Measurements from ENCODE around the gene UBE2L6.

The UBE2L6 gene

DNA sequence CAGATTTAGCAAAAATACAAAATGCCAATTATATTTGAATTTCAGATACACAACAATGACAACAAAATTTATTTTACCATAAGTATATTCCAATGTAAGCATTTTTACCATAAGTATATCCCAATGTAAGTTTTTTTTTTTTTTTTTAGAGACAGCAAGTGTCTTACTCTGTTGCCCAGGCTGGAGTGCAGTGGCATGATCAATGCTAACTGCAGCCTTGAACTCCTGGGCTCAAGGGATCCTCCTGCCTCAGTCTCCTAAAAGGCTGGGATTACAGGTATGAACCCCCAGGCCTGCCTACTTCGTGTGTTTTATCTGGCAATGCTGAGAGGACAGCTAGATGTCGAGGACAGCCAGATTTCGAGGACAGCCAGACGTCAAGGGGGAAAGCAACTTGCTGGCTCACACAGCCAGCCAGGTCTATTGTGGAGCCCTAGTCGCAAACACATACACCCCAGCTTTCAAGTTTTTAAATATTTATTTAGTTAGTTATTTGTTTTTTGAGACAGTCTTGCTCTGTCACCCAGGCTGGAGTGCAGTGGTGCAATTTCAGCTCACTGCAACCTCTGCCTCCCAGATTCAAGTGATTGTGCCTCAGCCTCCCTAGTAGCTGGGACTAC, 28.9 kb upstream of the UBE2L6 start:
- no peak overlapping the region for H3K27ac ChIP-seq (ENCODE audit: low read length, poor library complexity, severe bottlenecking)
- no peaks in the 10 kb centered on the region for H3K9me3 ChIP-seq (ENCODE audit: control insufficient read depth, low read length)

DNA sequence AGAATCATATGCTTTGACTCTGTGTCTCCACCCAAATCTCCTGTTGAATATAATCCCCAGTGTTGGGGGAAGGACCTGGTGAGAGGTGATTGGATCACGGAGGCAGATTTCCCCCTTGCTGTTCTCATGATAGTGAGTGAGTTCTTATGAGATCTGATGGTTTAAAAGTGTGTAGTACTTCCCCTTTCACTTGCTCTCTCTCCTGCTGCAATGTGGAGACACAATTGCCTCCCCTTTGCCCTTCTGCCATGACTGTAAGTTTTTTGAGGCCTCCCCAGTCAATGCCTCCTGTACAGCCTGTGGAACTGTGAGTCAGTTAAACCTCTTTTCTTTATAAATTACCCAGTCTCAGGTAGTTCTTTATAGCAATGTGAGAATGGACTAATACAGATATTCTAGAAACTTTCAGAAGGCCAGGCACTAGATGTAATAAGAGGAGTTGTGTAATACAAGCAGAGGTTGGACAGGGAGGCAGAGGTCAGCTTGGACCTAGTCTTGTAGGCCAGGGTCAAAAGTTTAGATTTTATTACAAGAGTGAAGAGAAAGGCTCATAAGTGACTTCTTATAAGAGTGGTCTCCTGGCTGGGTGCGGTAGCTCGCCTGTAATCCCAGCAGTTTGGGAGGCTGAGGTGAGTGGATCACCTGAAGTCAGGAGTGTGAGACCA, 20.7 kb upstream of the UBE2L6 start:
- WGBS: 100% methylated on average over 2 of the region's 3 CpGs
- Histone ChIP-seq H3K4me3 (ENCODE audit: insufficient read depth in 1 of 2, low read depth in 1 of 2, low read length in 2 of 2) (no peak overlapping the region), H3K23ac (ENCODE audit: low read length in 2 of 2) (no peak overlapping the region), H2AK5ac (ENCODE audit: low read length, severe bottlenecking) (no peak overlapping the region), H3K4me1 (ENCODE audit: control insufficient read depth, insufficient read depth, low read depth, low read length) (no peaks in the 10 kb centered on the region), H4K91ac (ENCODE audit: low read length) (no peak overlapping the region), H3K36me3 (ENCODE audit: control insufficient read depth in 1 of 2, insufficient read depth in 2 of 2, low read depth in 1 of 2, low read length in 2 of 2) (no peaks in the 10 kb centered on the region), H3K18ac (ENCODE audit: low read depth in 1 of 2, low read length in 2 of 2) (no peak overlapping the region), H3K4ac (ENCODE audit: low read depth in 1 of 2, low read length in 2 of 2) (no peak overlapping the region), H3K27ac (ENCODE audit: low read length, poor library complexity, severe bottlenecking) (no peak overlapping the region), H2BK5ac (ENCODE audit: low read depth, low read length, poor library complexity, severe bottlenecking) (no peak overlapping the region), H3K9me3 (ENCODE audit: control insufficient read depth, low read length) (no peaks in the 10 kb centered on the region), H2BK15ac (ENCODE audit: low read depth, poor library complexity, severe bottlenecking) (no peak overlapping the region), H2AFZ (ENCODE audit: low read depth, low read length) (no peak overlapping the region), H3K9ac (ENCODE audit: low read length) (no peak overlapping the region), H2BK12ac (ENCODE audit: low read length in 2 of 2) (no peak overlapping the region), H3K79me1 (replicated peaks; ENCODE audit: low read length, poor library complexity, severe bottlenecking) (no peaks in the 10 kb centered on the region), H2BK120ac (ENCODE audit: low read depth, low read length) (no peak overlapping the region), H3K14ac (ENCODE audit: low read length in 2 of 2) (no peak overlapping the region), H3K27me3 (ENCODE audit: control insufficient read depth in 1 of 2, insufficient read depth in 1 of 2, low read length in 2 of 2) (peaks cover 0 to 16% of the 10 kb centered on the region in 2 experiments), H3K4me2 (ENCODE audit: low read length, poor library complexity, severe bottlenecking) (no peak overlapping the region), H4K8ac (ENCODE audit: low read length) (no peak overlapping the region)
- DNase-seq: no peak

More for the DNA sequence above, 28.9 kb upstream of the UBE2L6 start:
- Histone ChIP-seq H2BK15ac (ENCODE audit: low read depth, poor library complexity, severe bottlenecking) (no peak overlapping the region), H2BK5ac (ENCODE audit: low read depth, low read length, poor library complexity, severe bottlenecking) (no peak overlapping the region), H3K4me3 (ENCODE audit: insufficient read depth in 1 of 2, low read depth in 1 of 2, low read length in 2 of 2) (no peak overlapping the region), H3K14ac (ENCODE audit: low read length in 2 of 2) (no peak overlapping the region), H4K91ac (ENCODE audit: low read length) (no peak overlapping the region), H3K4me2 (ENCODE audit: low read length, poor library complexity, severe bottlenecking) (no peak overlapping the region), H2AFZ (ENCODE audit: low read depth, low read length) (no peak overlapping the region), H3K36me3 (ENCODE audit: control insufficient read depth in 1 of 2, insufficient read depth in 2 of 2, low read depth in 1 of 2, low read length in 2 of 2) (peaks cover 3 to 12% of the 10 kb centered on the region in 2 experiments), H3K9ac (ENCODE audit: low read length) (peak overlapping the region; percentile 89), H4K8ac (ENCODE audit: low read length) (no peak overlapping the region), H3K4ac (ENCODE audit: low read depth in 1 of 2, low read length in 2 of 2) (no peak overlapping the region), H3K27me3 (ENCODE audit: control insufficient read depth in 1 of 2, insufficient read depth in 1 of 2, low read length in 2 of 2) (peaks cover 0 to 17% of the 10 kb centered on the region in 2 experiments), H3K18ac (ENCODE audit: low read depth in 1 of 2, low read length in 2 of 2) (no peak overlapping the region), H3K79me1 (replicated peaks; ENCODE audit: low read length, poor library complexity, severe bottlenecking) (peaks cover 1% of the 10 kb centered on the region), H2BK12ac (ENCODE audit: low read length in 2 of 2) (no peak overlapping the region), H2AK5ac (ENCODE audit: low read length, severe bottlenecking) (no peak overlapping the region), H3K4me1 (ENCODE audit: control insufficient read depth, insufficient read depth, low read depth, low read length) (peaks cover 8% of the 10 kb centered on the region), H2BK120ac (ENCODE audit: low read depth, low read length) (no peak overlapping the region), H3K23ac (ENCODE audit: low read length in 2 of 2) (no peak overlapping the region)
- DNase-seq: no peak
- WGBS: 86% methylated on average over 4 of the region's 5 CpGs

DNA sequence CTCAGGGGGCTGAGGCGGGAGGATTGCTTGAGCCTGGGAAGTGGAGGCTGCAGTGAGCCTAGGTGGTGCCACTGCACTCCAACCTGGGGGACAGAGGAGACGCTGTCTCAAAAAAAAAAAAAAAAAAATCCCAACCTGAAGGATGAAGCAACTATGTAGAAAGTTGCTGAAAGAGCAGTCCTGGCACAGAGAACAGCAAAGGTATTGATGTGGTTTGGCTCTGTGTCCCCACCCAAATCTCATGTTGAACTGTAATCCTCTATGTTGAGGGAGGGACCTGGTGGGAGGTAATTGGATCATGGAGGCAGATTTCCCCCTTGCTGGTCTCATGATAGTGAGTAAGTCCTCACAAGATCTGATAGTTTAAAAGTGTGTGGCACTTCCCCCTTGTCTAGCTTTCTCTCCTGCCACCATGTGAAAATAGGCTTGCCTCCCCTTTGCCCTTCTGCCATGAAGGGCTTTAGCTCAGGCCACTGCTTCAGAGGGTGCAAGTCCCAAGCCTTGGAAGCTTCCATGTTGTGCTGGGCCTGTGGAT, 19.3 kb upstream of the UBE2L6 start:
- H3K27ac ChIP-seq (ENCODE audit: low read length, poor library complexity, severe bottlenecking): no peak overlapping the region
- H3K4ac ChIP-seq (ENCODE audit: low read depth in 1 of 2, low read length in 2 of 2): no peak overlapping the region
- no peaks in the 10 kb centered on the region for H3K79me1 ChIP-seq (replicated peaks; ENCODE audit: low read length, poor library complexity, severe bottlenecking)
- no peak overlapping the region for H4K8ac ChIP-seq (ENCODE audit: low read length)
- H2BK12ac ChIP-seq (ENCODE audit: low read length in 2 of 2): no peak overlapping the region
- H3K36me3 ChIP-seq (ENCODE audit: control insufficient read depth in 1 of 2, insufficient read depth in 2 of 2, low read depth in 1 of 2, low read length in 2 of 2): no peaks in the 10 kb centered on the region
- no peak overlapping the region for H2AK5ac ChIP-seq (ENCODE audit: low read length, severe bottlenecking)
- no peak overlapping the region for H3K18ac ChIP-seq (ENCODE audit: low read depth in 1 of 2, low read length in 2 of 2)
- H2BK15ac ChIP-seq (ENCODE audit: low read depth, poor library complexity, severe bottlenecking): no peak overlapping the region
- H3K4me1 ChIP-seq (ENCODE audit: control insufficient read depth, insufficient read depth, low read depth, low read length): no peaks in the 10 kb centered on the region
- WGBS: 86% methylated on average over 1 of the region's 2 CpGs
- H2BK5ac ChIP-seq (ENCODE audit: low read depth, low read length, poor library complexity, severe bottlenecking): no peak overlapping the region
- no peaks in the 10 kb centered on the region for H3K9me3 ChIP-seq (ENCODE audit: control insufficient read depth, low read length)
- H3K4me2 ChIP-seq (ENCODE audit: low read length, poor library complexity, severe bottlenecking): no peak overlapping the region
- H4K91ac ChIP-seq (ENCODE audit: low read length): no peak overlapping the region
- H3K14ac ChIP-seq (ENCODE audit: low read length in 2 of 2): no peak overlapping the region
- DNase-seq: no peak
- no peak overlapping the region for H2AFZ ChIP-seq (ENCODE audit: low read depth, low read length)
- H3K27me3 ChIP-seq (ENCODE audit: control insufficient read depth in 1 of 2, insufficient read depth in 1 of 2, low read length in 2 of 2): peaks cover 0 to 12% of the 10 kb centered on the region in 2 experiments
- no peak overlapping the region for H3K9ac ChIP-seq (ENCODE audit: low read length)
- no peak overlapping the region for H3K4me3 ChIP-seq (ENCODE audit: insufficient read depth in 1 of 2, low read depth in 1 of 2, low read length in 2 of 2)
- no peak overlapping the region for H3K23ac ChIP-seq (ENCODE audit: low read length in 2 of 2)
- H2BK120ac ChIP-seq (ENCODE audit: low read depth, low read length): no peak overlapping the region

DNA sequence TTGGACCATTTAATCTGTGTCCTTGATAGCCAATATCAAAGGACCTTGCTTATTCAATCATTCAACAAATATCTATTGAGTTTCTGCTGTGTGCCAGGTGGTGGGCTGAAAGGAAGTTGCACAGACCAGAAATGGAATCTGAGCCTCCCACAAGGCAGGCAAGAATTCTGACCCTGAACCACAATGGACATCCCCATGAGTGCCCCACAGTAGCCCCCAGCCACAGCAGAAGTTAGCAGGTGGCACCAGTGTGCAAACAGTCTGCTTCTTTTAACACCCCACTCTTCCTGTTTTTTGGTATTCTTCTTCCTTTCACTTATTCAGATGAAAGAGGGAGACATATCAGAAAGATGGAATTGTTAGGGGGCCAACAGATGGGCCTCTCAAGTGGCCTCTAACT, 17.8 kb upstream of the UBE2L6 start:
- H3K9me3 ChIP-seq (ENCODE audit: control insufficient read depth, low read length): no peaks in the 10 kb centered on the region
- no peak overlapping the region for H2BK120ac ChIP-seq (ENCODE audit: low read depth, low read length)
- H3K9ac ChIP-seq (ENCODE audit: low read length): no peak overlapping the region
- no peak overlapping the region for H2AFZ ChIP-seq (ENCODE audit: low read depth, low read length)
- no peaks in the 10 kb centered on the region for H3K36me3 ChIP-seq (ENCODE audit: control insufficient read depth in 1 of 2, insufficient read depth in 2 of 2, low read depth in 1 of 2, low read length in 2 of 2)
- H3K4me3 ChIP-seq (ENCODE audit: insufficient read depth in 1 of 2, low read depth in 1 of 2, low read length in 2 of 2): no peak overlapping the region
- H2AK5ac ChIP-seq (ENCODE audit: low read length, severe bottlenecking): no peak overlapping the region
- DNase-seq: no peak
- H3K27me3 ChIP-seq (ENCODE audit: control insufficient read depth in 1 of 2, insufficient read depth in 1 of 2, low read length in 2 of 2): peaks cover 0 to 12% of the 10 kb centered on the region in 2 experiments
- no peak overlapping the region for H3K18ac ChIP-seq (ENCODE audit: low read depth in 1 of 2, low read length in 2 of 2)
- H2BK15ac ChIP-seq (ENCODE audit: low read depth, poor library complexity, severe bottlenecking): no peak overlapping the region
- H2BK5ac ChIP-seq (ENCODE audit: low read depth, low read length, poor library complexity, severe bottlenecking): no peak overlapping the region
- H4K8ac ChIP-seq (ENCODE audit: low read length): no peak overlapping the region
- H3K4me2 ChIP-seq (ENCODE audit: low read length, poor library complexity, severe bottlenecking): no peak overlapping the region
- H3K14ac ChIP-seq (ENCODE audit: low read length in 2 of 2): no peak overlapping the region
- H3K4ac ChIP-seq (ENCODE audit: low read depth in 1 of 2, low read length in 2 of 2): no peak overlapping the region
- no peaks in the 10 kb centered on the region for H3K4me1 ChIP-seq (ENCODE audit: control insufficient read depth, insufficient read depth, low read depth, low read length)
- H4K91ac ChIP-seq (ENCODE audit: low read length): no peak overlapping the region
- no peak overlapping the region for H3K23ac ChIP-seq (ENCODE audit: low read length in 2 of 2)
- no peak overlapping the region for H2BK12ac ChIP-seq (ENCODE audit: low read length in 2 of 2)
- H3K79me1 ChIP-seq (replicated peaks; ENCODE audit: low read length, poor library complexity, severe bottlenecking): no peaks in the 10 kb centered on the region
- H3K27ac ChIP-seq (ENCODE audit: low read length, poor library complexity, severe bottlenecking): no peak overlapping the region

Measured in mesenchymal stem cell (in vitro differentiated cells and primary cell).